Body of pancreas (tissue), 4 donors: ENCODE measurements around the gene HACD2.

Experiments
- POLR2A ChIP-seq, 3 donors: fragments of 450-650 bp; IDR thresholded peaks; one replicate each; pipeline ENCODE4 v1.6.1; 2016; ENCODE audit warnings: antibody characterized with exemption in 3 of 3, mild to moderate bottlenecking in 2 of 3
- TF ChIP-seq, protein P1 (sequence below), 7 experiments: fragments of 450-650 bp in 4 of 7; fragments of 200-600 bp in 3 of 7; sonication (generic) in 3 of 7; IDR thresholded peaks; one replicate each; pipeline ENCODE4 v1.5.1; 2016 to 2019; ENCODE audit warnings: antibody characterized with exemption in 7 of 7

DNA sequence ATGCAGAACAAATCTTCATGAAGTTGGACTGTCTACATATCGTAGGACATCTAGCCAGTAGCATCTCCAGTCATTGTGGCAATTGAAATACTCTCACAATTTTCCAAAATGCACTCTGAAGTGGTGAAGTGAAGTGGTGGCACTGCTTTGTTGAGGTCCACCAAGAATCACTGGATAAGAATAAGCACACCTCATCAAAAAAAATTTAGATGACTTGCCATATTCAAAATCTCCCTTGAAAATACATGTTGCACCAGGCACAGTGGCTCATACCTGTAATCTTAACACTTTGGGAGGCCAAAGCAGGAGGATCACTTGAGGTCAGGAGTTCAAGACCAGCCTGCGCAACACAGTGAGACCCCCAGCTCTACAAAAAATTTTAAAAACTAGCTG is 12.9 kb downstream of the HACD2 start:
- TF ChIP-seq, protein P1, sequence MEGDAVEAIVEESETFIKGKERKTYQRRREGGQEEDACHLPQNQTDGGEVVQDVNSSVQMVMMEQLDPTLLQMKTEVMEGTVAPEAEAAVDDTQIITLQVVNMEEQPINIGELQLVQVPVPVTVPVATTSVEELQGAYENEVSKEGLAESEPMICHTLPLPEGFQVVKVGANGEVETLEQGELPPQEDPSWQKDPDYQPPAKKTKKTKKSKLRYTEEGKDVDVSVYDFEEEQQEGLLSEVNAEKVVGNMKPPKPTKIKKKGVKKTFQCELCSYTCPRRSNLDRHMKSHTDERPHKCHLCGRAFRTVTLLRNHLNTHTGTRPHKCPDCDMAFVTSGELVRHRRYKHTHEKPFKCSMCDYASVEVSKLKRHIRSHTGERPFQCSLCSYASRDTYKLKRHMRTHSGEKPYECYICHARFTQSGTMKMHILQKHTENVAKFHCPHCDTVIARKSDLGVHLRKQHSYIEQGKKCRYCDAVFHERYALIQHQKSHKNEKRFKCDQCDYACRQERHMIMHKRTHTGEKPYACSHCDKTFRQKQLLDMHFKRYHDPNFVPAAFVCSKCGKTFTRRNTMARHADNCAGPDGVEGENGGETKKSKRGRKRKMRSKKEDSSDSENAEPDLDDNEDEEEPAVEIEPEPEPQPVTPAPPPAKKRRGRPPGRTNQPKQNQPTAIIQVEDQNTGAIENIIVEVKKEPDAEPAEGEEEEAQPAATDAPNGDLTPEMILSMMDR (IDR thresholded peaks at IDR 0.05): no peak
- TF ChIP-seq POLR2A (IDR thresholded peaks at IDR 0.05): no peak
